Camera-type eye (tissue), 1 donor: ENCODE measurements around the gene PHOX2B. TPM values are rescaled to one million over a fixed set of nuclear protein-coding genes. Genes with fewer than 3 reads are reported as not detected.

Source experiments
- total RNA-seq: library from RNA; depleted of rRNA; stranded (reverse); fragments of >200 nt; gene quantifications from one replicate; pipeline ENCODE4 v1.2.3, GENCODE V29; 2014

Gene PHOX2B
- total RNA-seq: 0.55 TPM

GRCh38 chr4:41748571-41749475, at the start of gene PHOX2B:
Gene PHOX2B, minus strand, starts transcription at chr4:41748725. Its CDS starts 115 bp downstream, at chr4:41748610.

Other genes with a start within 250 kb of the PHOX2B start
- gene LIMCH1, start 210.6 kb downstream of the PHOX2B start, total RNA-seq: 125 TPM
- gene TMEM33, start 186.7 kb upstream of the PHOX2B start, total RNA-seq: 63.3 TPM
- gene DCAF4L1, start 233.0 kb upstream of the PHOX2B start, total RNA-seq: 0.16 TPM
- gene SLC30A9, start 241.8 kb upstream of the PHOX2B start, total RNA-seq: 130 TPM